ENCODE data around the gene NOP56. TPM values are rescaled to one million over a fixed set of nuclear protein-coding genes. Genes with fewer than 3 reads are reported as not detected.
"Not testable (repeated sequence)": the region's sequence is repeated elsewhere in the genome, so short reads cannot be mapped to it uniquely, and the experiment has no call there.

NOP56 gene
- total and polyA plus RNA-seq, 2 donors from 2014 or later = 68.8 to 110 TPM

- Histone ChIP-seq H3K4me3 (ENCODE audit: low read length in 3 of 3) (no peak overlapping the region), H3K4me1 (ENCODE audit: control insufficient read depth in 2 of 3, insufficient read depth in 2 of 3, low read depth in 1 of 3, low read length in 3 of 3) (peaks cover 0 to 4% (median 0%) of the 10 kb centered on the region in 3 donors), H3K36me3 (ENCODE audit: control insufficient read depth in 2 of 3, insufficient read depth in 3 of 3, low read length in 3 of 3) (no peaks in the 10 kb centered on the region), H3K27ac (ENCODE audit: low read depth in 2 of 2, low read length in 2 of 2) (no peak overlapping the region), H3K9me3 (ENCODE audit: control insufficient read depth in 2 of 3, insufficient read depth in 1 of 3, low read length in 3 of 3) (no peaks in the 10 kb centered on the region), H3K27me3 (ENCODE audit: control insufficient read depth, insufficient read depth, low read length) (peaks cover 8% of the 10 kb centered on the region), H3K9ac (ENCODE audit: low read length in 3 of 3) (no peak overlapping the region)
- TF ChIP-seq CTCF (IDR thresholded peaks at IDR 0.05; ENCODE audit: borderline replicate concordance, extremely low read depth, insufficient read depth) = no peak
- intact Hi-C loops (cut with DNase I) = no loop called here
- DNase-seq = peak in 1 of 5 donors; percentile 39
- no peak for FAIRE-seq
Measured at GRCh38 chr20:2694519-2694918, 42.1 kb downstream of the NOP56 start.

GRCh38 chr20:2695206-2695983, 43.0 kb downstream of the NOP56 start:
- H3K9ac ChIP-seq (ENCODE audit: low read length in 3 of 3) = no peak overlapping the region
- DNase-seq = peak in 1 of 5 donors; percentile 30

GRCh38 chr20:2695984-2696525, 43.6 kb downstream of the NOP56 start:
- intact Hi-C loops (cut with DNase I); H3K9me3 ChIP-seq (ENCODE audit: control insufficient read depth in 2 of 3, insufficient read depth in 1 of 3, low read length in 3 of 3); H3K4me1 ChIP-seq (ENCODE audit: control insufficient read depth in 2 of 3, insufficient read depth in 2 of 3, low read depth in 1 of 3, low read length in 3 of 3); H3K9ac ChIP-seq (ENCODE audit: low read length in 3 of 3); H3K27me3 ChIP-seq (ENCODE audit: control insufficient read depth, insufficient read depth, low read length); FAIRE-seq; H3K4me3 ChIP-seq (ENCODE audit: low read length in 3 of 3); H3K27ac ChIP-seq (ENCODE audit: low read depth in 2 of 2, low read length in 2 of 2); H3K36me3 ChIP-seq (ENCODE audit: control insufficient read depth in 2 of 3, insufficient read depth in 3 of 3, low read length in 3 of 3): not testable (repeated sequence)
- peak in 1 of 5 donors; percentile 22 for DNase-seq

More at GRCh38 chr20:2695206-2695983, 43.0 kb downstream of the NOP56 start:
- Histone ChIP-seq H3K9me3 (ENCODE audit: control insufficient read depth in 2 of 3, insufficient read depth in 1 of 3, low read length in 3 of 3) (no peaks in the 10 kb centered on the region), H3K27ac (ENCODE audit: low read depth in 2 of 2, low read length in 2 of 2) (no peak overlapping the region), H3K27me3 (ENCODE audit: control insufficient read depth, insufficient read depth, low read length) (peaks cover 8% of the 10 kb centered on the region), H3K36me3 (ENCODE audit: control insufficient read depth in 2 of 3, insufficient read depth in 3 of 3, low read length in 3 of 3) (no peaks in the 10 kb centered on the region), H3K4me1 (ENCODE audit: control insufficient read depth in 2 of 3, insufficient read depth in 2 of 3, low read depth in 1 of 3, low read length in 3 of 3) (peaks cover 0 to 4% (median 0%) of the 10 kb centered on the region in 3 donors), H3K4me3 (ENCODE audit: low read length in 3 of 3) (no peak overlapping the region)
- TF ChIP-seq CTCF (IDR thresholded peaks at IDR 0.05; ENCODE audit: borderline replicate concordance, extremely low read depth, insufficient read depth) = no peak
- intact Hi-C loops (cut with DNase I) = no loop called here
- no peak for FAIRE-seq

- intact Hi-C loops (cut with DNase I) = no loop called here
- Histone ChIP-seq H3K36me3 (ENCODE audit: control insufficient read depth in 2 of 3, insufficient read depth in 3 of 3, low read length in 3 of 3) (no peaks in the 10 kb centered on the region), H3K4me1 (ENCODE audit: control insufficient read depth in 2 of 3, insufficient read depth in 2 of 3, low read depth in 1 of 3, low read length in 3 of 3) (peaks cover 0 to 4% (median 0%) of the 10 kb centered on the region in 3 donors), H3K27me3 (ENCODE audit: control insufficient read depth, insufficient read depth, low read length) (peaks cover 8% of the 10 kb centered on the region), H3K27ac (ENCODE audit: low read depth in 2 of 2, low read length in 2 of 2) (no peak overlapping the region), H3K9ac (ENCODE audit: low read length in 3 of 3) (no peak overlapping the region), H3K4me3 (ENCODE audit: low read length in 3 of 3) (no peak overlapping the region), H3K9me3 (ENCODE audit: control insufficient read depth in 2 of 3, insufficient read depth in 1 of 3, low read length in 3 of 3) (no peaks in the 10 kb centered on the region)
- no peak for TF ChIP-seq CTCF (IDR thresholded peaks at IDR 0.05; ENCODE audit: borderline replicate concordance, extremely low read depth, insufficient read depth)
- DNase-seq (peak in 1 of 5 donors; percentile 38), FAIRE-seq (no peak)
Measured at GRCh38 chr20:2696646-2697045, 44.2 kb downstream of the NOP56 start.
